NCI-H128 (cell line): ENCODE results near the gene SLC16A3.
"Not testable (repeated sequence)": the region's sequence is repeated elsewhere in the genome, so short reads cannot be mapped to it uniquely, and the experiment has no call there.

Source experiments
- DNase-seq: peaks from one replicate; lab custom pipeline; 2025; ENCODE audit not compliant: unreplicated experiment; lab: John Stamatoyannopoulos, UW

Gene SLC16A3

DNA sequence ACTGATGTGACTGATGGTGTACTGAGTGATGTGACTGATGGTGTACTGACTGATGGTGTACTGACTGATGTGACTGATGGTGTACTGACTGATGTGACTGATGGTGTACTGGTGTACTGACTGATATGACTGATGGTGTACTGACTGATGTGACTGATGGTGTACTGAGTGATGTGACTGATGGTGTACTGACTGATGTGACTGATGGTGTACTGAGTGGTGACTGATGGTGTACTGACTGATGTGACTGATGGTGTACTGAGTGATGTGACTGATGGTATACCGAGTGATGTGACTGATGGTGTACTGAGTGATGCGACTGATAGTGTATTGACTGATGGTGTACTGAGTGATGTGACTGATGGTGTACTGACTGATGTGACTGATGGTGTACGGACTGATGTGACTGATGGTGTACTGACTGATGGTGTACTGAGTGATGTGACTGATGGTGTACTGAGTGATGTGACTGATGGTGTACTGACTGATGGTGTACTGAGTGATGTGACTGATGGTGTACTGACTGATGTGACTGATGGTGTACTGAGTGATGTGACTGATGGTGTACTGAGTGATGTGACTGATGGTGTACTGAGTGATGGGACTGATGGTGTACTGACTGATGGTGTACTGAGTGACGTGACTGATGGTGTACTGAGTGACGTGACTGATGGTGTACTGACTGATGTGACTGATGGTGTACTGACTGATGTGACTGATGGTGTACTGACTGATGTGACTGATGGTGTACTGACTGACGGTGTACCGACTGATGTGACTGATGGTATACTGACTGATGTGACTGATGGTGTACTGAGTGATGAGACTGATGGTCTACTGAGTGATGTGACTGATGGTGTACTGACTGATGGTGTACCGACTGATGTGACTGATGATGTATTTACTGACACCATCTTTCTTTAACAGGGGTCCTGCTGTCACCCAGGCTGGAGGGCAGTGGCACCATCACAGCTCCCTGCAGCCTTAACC lies 31.4 kb downstream of the SLC16A3 start:
- DNase-seq, result not testable (repeated sequence)

DNA sequence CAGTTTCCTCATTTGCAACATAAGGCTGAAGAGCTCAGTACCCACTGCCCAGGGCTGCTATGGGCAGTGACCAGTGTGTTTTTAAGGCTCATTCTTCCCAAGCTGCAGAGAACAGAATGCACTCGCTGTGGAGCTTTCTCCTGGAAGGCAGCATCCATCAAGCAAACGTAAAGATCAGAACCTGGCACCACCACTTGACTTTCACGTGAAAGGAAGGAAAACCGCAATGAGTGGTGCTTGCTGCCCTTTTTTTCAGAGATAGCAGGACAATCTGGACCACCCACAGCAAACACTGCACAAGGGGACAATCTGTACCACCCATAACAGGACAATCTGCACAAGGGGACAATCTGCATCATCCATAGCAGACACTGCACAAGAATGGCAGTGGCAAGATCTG lies 33.5 kb downstream of the SLC16A3 start:
- DNase-seq, result no peak

DNA sequence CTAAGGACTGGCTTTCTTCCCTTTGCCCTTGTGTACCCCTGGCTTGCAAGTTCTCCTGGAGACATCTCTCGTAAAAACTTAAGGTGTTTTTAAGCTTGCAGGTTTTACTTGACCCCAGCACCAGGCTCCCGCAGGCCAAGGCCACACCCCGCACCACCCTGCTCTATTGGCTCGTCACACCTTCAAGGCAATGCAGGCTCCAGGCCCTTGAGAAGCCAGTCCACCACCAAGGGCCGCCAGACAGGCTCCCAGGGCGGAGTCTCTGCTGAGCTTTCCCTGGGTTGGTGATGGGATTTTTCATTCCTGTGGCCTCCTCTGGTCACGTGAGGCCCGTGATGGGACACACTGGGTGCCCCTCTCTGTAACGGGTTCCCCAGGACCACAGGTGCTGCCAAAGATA lies 34.8 kb downstream of the SLC16A3 start:
- DNase-seq, result no peak

DNA sequence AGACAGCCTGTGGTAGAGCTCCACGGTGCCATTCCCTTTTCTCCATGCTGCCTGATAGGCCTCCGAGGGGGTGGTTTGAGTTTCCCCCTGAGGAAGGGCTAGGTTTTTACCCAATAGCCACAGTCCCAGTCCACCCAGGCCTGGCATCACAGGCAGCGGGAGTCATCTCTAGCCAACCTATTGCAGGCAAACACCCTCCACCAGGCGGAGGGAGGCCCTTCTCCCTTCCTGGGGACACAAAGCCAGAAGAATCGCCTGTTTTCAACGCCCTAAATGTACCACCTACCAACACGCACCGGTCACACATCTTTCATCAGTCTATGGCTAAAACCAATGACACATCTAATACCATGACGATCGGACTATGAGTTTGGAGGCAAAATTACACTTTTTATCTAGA lies 37.3 kb downstream of the SLC16A3 start:
- DNase-seq, result no peak

DNA sequence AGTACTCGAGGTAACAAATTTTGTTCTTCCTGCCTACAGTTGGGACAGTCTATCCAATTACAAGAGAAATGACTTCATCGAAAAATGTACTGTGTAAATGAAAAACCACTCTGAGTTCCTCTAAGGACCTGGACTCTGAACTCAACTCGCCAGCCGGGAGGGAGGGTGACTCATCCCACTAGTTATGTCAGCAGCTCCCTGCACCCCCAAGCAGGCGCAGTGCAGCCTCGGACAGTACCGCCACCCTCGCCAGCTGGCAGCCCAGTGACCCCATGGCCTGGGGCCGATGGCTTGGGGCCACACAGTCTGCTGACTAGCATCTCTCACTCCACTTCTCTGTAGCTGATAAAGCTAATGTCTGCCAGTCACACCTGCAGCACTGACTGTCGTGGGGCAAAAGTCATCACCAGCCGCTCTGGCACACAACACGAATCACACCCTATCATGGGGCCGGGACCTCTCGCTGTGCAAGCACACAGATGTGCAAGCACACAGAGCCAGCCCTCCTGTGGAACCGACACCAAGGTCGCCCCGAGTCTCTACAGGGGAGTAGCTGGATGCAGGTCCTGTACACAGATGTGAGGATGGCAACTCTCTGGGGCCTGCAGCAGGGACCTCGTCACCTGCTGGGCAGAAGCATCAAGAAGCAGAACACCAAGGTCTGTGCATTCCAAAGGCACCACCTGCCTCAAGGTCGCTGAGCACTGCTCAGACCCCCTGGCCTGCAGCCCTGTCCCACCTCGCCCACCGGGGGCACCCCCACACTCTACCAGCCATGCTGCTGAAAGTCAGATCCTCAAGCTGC lies 38.9 kb downstream of the SLC16A3 start:
- no peak for DNase-seq

DNA sequence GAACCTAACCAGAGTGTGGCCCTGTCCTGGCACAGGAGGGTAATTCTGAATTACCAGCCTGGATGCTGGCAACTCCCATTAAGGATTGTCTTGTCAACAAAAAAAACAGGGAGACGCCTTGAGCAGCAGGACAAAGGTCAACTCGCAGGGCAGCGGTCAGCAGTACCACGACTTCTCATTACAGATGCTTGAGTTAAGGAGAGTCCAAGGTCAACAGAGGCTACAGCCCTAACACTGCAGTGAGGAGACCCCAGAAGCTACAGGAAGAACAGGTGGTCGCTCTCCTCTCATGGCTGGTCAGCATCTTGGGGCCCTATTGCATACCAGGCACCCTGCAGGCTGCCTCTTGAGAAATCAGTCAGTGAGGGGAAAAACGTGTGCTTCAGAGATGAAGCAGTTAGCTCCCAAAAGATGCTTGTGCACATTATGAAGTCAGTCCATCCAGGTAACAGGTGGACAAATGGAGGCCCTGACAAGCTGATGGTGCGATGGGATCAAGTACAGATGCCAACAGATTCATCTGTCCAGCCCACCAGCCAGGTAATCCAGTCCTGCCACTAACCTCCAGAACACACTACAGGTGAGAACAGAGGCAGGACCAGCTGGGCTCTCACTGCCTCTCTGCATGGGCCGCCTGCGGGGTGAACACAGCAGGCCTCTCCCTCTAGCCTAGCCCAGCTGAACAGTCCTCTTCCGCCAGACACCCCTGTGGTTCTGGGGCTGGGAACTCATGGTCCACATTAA lies 40.5 kb downstream of the SLC16A3 start:
- no peak for DNase-seq

DNA sequence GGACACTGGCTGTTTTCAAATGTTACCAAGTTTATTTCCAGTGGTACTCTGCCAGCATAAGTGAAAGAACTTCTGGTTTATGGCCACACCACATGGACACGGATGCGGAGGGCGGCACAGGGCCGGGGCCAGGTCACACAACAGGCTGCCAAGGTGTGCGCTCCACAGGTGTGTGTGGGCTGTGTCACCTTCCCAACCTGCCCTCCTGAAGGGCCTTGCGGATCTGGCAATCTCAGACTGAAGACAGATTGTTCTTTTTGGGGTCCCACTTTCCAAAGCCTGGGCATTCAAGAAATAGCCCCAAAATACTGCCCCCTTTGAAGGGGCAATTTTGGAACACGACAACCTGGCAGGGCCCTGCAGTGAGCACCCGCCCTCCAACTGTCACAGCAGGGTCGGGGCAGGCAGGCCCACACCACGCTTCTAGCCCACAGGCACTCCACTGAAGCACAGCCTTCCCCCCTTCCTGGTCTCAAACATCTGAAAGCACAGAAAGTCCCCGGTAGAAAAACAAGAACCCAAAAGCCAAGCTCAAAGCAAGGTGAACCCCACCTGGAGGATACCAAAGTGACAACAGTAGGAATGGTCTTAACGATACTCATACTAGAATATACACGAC lies 41.1 kb downstream of the SLC16A3 start:
- no peak for DNase-seq

DNA sequence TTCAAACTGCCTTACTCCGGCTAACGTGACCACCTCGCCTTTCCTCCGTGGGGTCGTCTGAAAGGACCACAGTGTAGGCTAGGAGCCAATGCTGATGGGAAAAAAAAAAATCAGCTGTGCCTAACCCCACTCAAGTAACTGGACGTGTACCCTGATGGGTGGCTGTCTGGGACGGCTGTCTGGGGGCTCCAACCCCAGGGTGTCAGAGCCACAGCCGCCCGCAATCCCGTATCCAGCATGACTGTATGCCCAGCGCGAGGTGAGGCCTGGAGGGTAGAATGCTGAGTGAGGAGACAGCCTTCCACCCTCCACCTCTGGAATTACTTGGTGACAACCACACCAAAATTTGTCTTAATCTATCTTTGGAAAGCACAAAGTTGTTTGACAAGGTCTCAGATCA lies 41.8 kb downstream of the SLC16A3 start:
- no peak for DNase-seq

DNA sequence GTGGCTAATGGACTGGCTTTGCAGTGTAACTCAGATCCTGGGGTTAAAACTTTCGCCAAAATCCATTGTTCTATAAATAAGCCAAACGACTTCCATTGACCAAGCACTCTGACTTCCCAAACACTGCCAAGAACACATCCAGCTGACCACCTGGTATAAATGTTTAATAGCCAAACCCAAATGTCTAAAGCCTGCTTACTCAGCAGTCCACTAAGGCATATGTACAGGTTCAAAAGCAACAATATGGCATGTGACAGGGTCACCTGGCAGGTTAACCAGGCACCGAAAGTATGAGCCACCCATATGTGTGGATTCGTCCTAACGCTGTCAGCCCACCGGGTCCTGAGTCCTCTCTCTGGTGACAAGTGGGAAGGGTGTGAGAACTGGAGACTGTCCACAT lies 42.6 kb downstream of the SLC16A3 start:
- DNase-seq, result no peak

DNA sequence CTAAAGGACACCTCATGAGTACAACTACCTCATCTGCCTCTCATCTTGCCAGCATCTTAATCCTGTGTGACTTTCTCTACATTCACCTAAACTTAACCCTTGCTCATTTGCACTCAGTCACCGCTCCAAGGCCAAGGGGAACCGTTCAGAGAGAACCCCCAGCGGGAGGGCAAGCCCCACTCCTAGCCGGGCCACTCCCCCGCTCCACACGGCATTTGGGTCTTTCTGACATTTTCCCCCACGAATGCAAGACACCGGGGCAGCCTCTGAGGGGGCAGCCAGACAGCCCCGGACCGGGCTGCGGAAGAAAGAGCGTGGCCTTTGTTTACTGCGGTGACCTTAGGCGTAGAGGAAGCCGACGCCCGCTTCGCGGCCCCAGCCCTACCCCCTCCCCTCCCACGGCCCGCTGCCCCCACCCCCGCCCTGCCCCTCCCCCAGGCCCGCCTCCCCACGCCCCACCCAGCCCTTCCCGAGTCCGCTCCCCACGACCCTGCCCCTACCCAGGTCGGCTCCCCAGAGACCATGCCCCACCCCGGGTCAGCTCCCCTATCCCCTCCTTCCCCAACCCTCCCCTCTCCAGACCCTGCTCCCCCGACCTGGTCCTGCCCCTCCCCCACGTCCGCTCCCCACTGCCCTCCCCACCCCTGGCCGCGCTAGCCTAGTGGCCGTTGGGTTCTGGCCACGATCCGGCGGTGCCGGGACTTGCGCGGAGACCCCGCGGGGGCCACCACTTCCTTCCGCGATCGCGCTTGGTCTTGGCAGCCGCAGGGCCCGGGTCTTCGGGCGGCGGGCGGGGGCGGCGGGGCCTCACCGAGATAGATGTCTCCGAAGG lies 43.9 kb downstream of the SLC16A3 start:
- no peak for DNase-seq

DNA sequence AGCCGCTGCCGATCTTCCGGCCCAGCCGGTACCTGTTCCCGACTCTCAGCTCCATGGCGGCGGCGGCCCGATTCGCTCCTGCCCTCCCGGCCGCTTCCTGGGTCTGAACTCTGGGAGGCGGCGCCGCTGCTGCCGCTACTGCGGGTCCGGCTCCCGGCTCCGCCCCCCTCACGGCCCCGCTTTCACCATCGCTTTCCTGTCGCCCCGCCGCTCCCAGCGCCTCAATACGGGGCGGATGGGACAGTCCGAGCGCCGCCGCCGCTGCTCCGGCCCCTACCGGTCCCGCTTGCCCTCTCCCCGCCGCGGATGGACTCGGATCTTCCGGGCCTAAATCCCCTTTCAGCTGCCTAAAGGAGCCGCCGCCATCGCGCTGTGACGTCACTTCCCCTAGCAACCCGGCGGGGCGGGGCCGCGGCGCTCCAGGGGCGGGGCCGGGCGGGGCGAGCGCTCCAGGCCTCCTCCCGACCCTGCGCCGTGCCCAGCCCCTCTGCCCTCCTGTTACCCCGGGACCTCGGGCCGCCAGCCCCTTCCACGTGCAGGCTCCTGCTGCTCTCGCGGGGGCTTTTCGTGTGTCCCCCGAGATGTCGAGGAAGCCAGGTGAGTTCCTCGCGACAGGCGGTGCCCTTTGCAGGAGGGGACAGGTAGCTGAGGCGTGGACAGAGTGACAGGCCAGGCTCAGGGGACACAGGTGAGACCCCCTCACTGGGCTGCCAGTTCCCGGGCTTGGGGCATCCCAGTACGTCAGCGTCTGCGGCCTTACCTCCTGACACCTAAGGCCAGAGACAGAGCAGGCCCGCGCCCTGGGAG lies 44.7 kb downstream of the SLC16A3 start, which contains the start of gene CSNK1D:
TSS of gene CSNK1D (minus strand) at position 374 of the 807 bp plus-strand sequence. CDS start at position 55, 319 bp downstream.
- DNase-seq, result peak; percentile 39

DNA sequence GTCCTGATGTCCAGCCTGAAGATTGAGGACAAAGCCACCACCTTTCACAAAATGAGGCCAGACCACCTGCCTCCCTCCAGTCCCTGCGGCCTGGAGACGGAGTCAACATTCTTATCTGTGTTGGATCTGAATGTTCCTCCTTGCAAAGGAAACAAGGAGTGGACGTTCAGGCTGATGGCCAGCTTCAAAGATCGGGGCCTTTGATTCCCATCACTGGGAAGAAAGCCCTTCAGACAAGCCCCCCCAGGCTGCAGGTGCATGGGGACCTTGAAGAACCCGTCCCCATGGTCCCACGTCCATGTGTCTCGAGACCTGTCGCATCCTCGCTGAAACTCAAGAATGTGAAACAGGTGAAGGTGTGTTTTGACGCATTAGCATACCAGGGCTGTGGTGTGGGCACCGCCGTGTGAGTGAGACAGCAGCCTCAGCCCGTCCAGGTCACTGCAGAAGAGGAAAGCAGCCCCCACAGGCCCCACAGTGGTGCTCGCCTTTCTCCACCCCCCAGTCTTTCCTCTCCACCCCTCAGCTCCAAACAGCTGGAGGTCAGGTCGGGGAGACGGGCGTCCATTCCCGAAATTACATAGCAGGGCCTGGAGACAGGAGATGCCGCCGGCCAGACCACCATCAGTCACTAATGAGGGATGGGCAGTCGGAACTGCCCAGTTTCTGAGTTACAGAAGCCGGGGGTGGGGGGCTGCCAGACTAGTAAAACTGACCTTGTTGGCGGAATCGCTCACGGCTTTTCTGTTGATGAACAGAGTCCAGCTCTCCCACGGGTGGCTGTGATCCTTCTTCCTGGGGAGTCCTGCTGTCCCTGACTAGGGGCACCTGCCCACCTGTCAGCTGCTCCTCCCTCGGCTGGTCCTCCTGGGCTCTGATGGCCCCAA lies 45.5 kb downstream of the SLC16A3 start:
- no peak for DNase-seq

DNA sequence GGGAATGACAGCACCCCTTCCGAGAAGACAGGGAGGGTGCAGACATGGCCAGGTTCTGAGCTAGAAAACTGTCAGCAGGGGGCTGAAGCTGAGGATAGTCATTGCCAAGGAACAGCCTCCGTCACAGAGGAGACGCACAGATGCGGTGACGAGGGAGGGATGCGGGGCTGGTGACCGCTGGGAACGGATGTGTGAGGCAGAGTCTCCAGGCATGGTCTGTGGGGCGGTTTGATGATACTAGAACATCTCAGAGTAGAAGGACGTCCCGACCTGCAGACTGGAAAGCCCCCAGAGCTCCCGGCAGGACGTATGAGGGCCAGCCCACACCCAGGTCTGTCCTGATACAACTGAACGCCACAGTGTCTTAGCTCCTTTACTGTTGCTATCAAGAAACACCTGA lies 46.5 kb downstream of the SLC16A3 start:
- DNase-seq, result no peak

DNA sequence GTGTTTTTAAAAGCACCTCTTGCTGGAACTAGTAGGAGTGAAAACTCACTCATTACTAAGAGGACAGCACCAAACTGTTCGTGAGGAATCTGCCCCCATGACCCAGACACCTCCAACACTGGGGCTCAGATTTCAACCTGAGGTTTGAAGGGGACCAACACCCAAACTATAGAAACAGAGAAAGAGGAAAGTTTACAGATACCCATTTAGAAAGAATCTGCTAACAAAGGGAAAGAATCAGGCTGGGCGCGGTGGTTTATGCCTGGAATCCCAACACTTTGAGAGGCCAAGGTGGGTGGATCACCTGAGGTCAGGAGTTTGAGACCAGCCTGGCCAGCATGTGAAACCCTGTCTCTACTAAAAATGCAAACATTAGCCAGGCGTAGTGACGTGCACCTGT lies 48.1 kb downstream of the SLC16A3 start:
- DNase-seq, result no peak

DNA sequence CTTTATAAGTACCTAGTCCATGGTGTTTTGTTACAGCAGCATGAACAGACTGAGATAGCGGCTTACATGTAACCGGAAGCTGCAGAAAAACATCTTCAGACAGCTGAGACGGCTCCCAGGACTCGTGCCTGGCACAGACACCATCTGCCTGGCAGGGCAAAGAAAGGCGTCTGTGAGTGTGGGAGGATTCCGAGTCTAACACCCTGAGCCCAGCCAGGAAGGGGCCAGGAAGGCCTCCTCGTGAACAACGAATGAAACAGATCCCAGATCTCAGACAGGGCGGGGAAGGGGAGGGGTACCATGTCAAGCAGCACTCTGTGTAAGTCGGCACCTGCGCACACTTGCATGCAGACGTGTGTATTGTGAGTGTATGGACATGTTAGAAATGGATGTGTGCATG lies 49.0 kb downstream of the SLC16A3 start:
- no peak for DNase-seq

DNA sequence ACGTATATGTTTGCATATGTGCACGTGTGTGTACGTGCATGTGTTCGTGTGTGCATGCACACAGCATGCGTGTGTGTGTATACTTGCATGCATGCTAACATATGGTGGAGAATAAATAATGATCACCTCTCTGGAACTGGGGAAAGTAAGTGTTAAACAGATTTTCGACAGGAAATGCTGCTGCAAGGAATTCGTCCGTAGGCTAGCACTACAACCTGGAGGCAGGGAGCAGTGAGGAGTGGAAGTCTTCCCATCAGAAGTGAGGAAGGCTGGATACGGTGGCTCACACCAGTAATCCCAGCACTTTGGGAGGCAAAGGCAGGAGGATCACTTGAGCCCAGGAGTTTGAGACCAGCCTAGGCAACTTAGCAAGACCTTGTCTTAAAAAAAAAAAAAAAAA lies 49.5 kb downstream of the SLC16A3 start:
- DNase-seq, result no peak

DNA sequence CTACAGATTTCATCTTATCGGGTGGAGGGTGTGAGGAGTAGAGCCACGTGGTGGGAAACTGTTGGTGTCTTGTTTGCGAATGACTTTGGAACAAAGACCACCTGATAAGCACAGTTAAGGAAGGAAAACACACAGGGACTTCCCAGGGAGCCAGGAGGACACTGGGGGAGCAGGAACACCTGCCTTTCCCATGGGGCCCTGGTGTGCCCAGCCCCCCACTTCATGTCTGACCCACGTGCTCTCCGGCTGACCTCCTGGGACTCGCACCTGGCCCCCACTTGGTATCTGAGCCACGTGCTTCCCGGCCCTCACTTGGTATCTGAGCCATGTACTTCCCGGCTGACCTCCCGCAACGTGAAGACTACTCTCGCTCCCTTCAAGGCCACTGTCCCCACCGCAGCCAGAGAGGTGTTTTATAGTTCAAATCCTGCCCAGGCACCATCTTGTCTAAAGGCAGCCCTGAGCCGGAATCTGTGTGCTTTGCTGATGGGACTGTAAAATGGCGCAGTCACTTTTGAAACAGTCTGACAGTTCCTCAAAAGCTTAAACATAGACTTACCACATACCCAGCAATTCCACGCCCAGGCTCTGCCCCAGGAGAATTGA lies 50.0 kb downstream of the SLC16A3 start:
- no peak for DNase-seq

DNA sequence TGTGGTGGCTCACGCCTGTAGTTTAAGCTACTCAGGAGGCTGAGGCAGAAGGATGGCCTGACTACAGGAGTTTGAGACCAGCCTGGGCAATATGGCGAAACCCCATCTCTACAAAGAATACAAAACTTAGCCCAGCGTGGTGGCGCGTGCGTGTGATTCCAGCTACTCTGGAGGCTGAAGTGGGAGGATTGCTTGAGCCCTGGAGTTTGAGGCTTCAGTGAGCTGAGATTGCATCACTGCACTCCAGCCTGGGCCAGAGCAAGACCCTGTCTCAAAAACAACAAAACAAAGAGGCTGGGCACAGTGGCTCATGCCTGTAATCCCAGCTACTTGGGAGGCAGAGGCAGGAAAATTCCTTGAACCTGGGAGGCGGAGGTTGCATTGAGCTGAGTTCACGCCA lies 51.7 kb downstream of the SLC16A3 start:
- DNase-seq, result no peak
